ENCODE results near the gene TMEM132A. TPM values are rescaled to one million over a fixed set of nuclear protein-coding genes. Genes with fewer than 3 reads are reported as not detected.

TMEM132A gene
- total and polyA plus RNA-seq, 10 donors: 5.6 to 15.6 (median 10.5) TPM

DNA sequence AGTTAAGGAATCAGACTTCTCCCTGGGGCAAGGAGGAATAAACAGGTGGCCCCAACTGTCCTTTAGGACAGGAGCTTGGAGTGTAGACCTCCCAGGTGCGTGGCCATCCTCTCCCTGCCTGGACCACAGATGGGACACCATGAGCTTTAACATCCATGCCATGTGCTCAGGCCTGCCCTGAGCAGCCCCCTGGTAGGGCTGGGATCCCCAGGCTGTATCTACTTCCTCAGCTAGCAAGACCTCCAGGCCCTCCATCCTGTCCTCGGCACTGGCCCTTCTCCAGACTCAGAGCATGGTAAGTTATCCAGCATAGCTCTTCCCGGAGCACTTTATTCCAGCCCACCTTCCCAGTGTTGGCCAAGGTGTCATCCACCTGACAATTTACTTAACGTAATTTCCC is 53.0 kb downstream of the TMEM132A start:
- H3K27me3 ChIP-seq (replicated peaks in 1 of 7): no peaks in the 10 kb centered on the region
- WGBS, 5 donors: 79 to 92% (median 86%) methylated on average over 4 of the region's 4 CpGs
- no peak for DNase-seq
- intact Hi-C loops (cut with DNase I; ENCODE audit: low total_unique reads): no loop called here
- peak overlapping the region in 5 of 8 donors; percentile 9 to 80 (median 49) for H3K27ac ChIP-seq
- TF ChIP-seq, protein P1, sequence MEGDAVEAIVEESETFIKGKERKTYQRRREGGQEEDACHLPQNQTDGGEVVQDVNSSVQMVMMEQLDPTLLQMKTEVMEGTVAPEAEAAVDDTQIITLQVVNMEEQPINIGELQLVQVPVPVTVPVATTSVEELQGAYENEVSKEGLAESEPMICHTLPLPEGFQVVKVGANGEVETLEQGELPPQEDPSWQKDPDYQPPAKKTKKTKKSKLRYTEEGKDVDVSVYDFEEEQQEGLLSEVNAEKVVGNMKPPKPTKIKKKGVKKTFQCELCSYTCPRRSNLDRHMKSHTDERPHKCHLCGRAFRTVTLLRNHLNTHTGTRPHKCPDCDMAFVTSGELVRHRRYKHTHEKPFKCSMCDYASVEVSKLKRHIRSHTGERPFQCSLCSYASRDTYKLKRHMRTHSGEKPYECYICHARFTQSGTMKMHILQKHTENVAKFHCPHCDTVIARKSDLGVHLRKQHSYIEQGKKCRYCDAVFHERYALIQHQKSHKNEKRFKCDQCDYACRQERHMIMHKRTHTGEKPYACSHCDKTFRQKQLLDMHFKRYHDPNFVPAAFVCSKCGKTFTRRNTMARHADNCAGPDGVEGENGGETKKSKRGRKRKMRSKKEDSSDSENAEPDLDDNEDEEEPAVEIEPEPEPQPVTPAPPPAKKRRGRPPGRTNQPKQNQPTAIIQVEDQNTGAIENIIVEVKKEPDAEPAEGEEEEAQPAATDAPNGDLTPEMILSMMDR (IDR thresholded peaks at IDR 0.05 in 8 of 11, conservative IDR thresholded peaks at IDR 0.05 in 3 of 11): no peak
- no peak for TF ChIP-seq POLR2AphosphoS5 (IDR thresholded peaks at IDR 0.05)
- peaks cover 8 to 66% (median 29%) of the 10 kb centered on the region in 6 donors for H3K4me1 ChIP-seq
- H3K9me3 ChIP-seq: no peaks in the 10 kb centered on the region
- H3K4me3 ChIP-seq: no peak overlapping the region
- H3K36me3 ChIP-seq: no peaks in the 10 kb centered on the region

- DNase-seq: no peak
- peaks cover 8 to 66% (median 27%) of the 10 kb centered on the region in 6 donors for H3K4me1 ChIP-seq
- H3K27me3 ChIP-seq (replicated peaks in 1 of 7): no peaks in the 10 kb centered on the region
- H3K27ac ChIP-seq: peak overlapping the region in 5 of 8 donors; percentile 13 to 80 (median 49)
- H3K36me3 ChIP-seq: no peaks in the 10 kb centered on the region
- intact Hi-C loops (cut with DNase I; ENCODE audit: low total_unique reads): no loop called here
- H3K4me3 ChIP-seq: no peak overlapping the region
- no peaks in the 10 kb centered on the region for H3K9me3 ChIP-seq
- TF ChIP-seq, protein P1 (IDR thresholded peaks at IDR 0.05 in 8 of 11, conservative IDR thresholded peaks at IDR 0.05 in 3 of 11): no peak
- TF ChIP-seq POLR2AphosphoS5 (IDR thresholded peaks at IDR 0.05): no peak
- no peak for TF ChIP-seq POLR2A (IDR thresholded peaks at IDR 0.05)
Observed at GRCh38 chr11:60977836-60978235, 53.6 kb downstream of the TMEM132A start.

- intact Hi-C loops (cut with DNase I; ENCODE audit: low total_unique reads): no loop called here
- TF ChIP-seq POLR2AphosphoS5 (IDR thresholded peaks at IDR 0.05) (peak in 1 of 3 donors; percentile 39), POLR2A (IDR thresholded peaks at IDR 0.05) (no peak)
- WGBS, 5 donors: 67 to 75% (median 72%) methylated on average over 10 of the region's 10 CpGs
- Histone ChIP-seq H3K36me3 (no peaks in the 10 kb centered on the region), H3K4me3 (peak overlapping the region in 1 of 8 donors; percentile 38), H3K9me3 (no peaks in the 10 kb centered on the region), H3K27me3 (replicated peaks in 1 of 7) (no peaks in the 10 kb centered on the region), H3K4me1 (peaks cover 8 to 70% (median 28%) of the 10 kb centered on the region in 6 donors), H3K27ac (peak overlapping the region in 5 of 8 donors; percentile 13 to 80 (median 49))
- DNase-seq: no peak
Observed at GRCh38 chr11:60978546-60979380, 54.5 kb downstream of the TMEM132A start.

GRCh38 chr11:60981515-60981914 is 57.3 kb downstream of the TMEM132A start:
- TF ChIP-seq POLR2A (IDR thresholded peaks at IDR 0.05) (no peak), POLR2AphosphoS5 (IDR thresholded peaks at IDR 0.05) (no peak)
- TF ChIP-seq, protein P1 (IDR thresholded peaks at IDR 0.05 in 8 of 11, conservative IDR thresholded peaks at IDR 0.05 in 3 of 11): no peak
- no peaks in the 10 kb centered on the region for H3K27me3 ChIP-seq (replicated peaks in 1 of 7)
- intact Hi-C loops (cut with DNase I; ENCODE audit: low total_unique reads): no loop called here
- DNase-seq: no peak
- peak overlapping the region in 4 of 8 donors; percentile 57 to 88 (median 76) for H3K27ac ChIP-seq
- WGBS, 5 donors: 81 to 93% (median 89%) methylated on average over 9 to 12 of the region's 12 CpGs
- H3K9me3 ChIP-seq: no peaks in the 10 kb centered on the region
- no peak overlapping the region for H3K4me3 ChIP-seq
- no peaks in the 10 kb centered on the region for H3K36me3 ChIP-seq
- peaks cover 8 to 87% (median 42%) of the 10 kb centered on the region in 6 donors for H3K4me1 ChIP-seq

All from spleen (tissue), 11 donors.